ENCODE measurements around the gene TNIK.
"Not testable (repeated sequence)": the region's sequence is repeated elsewhere in the genome, so short reads cannot be mapped to it uniquely, and the experiment has no call there.

TNIK gene

GRCh38 chr3:171306631-171307030 is 153.6 kb downstream of the TNIK start:
- DNase-seq: no peak

- DNase-seq: not testable (repeated sequence)
These were observed 154.4 kb downstream of the TNIK start for GRCh38 chr3:171305823-171306222.

GRCh38 chr3:171304498-171304897 is 155.7 kb downstream of the TNIK start:
- not testable (repeated sequence) for DNase-seq

- not testable (repeated sequence) for DNase-seq
These were observed 156.2 kb downstream of the TNIK start for GRCh38 chr3:171304017-171304416.

- no peak for DNase-seq
These were observed 158.2 kb downstream of the TNIK start for GRCh38 chr3:171301998-171302397.

GRCh38 chr3:171301002-171301401 is 159.2 kb downstream of the TNIK start:
- no peak for DNase-seq

- no peak for DNase-seq
These were observed 162.3 kb downstream of the TNIK start for GRCh38 chr3:171297951-171298350.

GRCh38 chr3:171297207-171297606 is 163.0 kb downstream of the TNIK start:
- no peak for DNase-seq

- no peak for DNase-seq
These were observed 164.5 kb downstream of the TNIK start for GRCh38 chr3:171295484-171296373.

GRCh38 chr3:171293142-171293782 is 166.9 kb downstream of the TNIK start:
- DNase-seq: no peak

- DNase-seq: no peak
These were observed 169.5 kb downstream of the TNIK start for GRCh38 chr3:171290680-171291079.

- DNase-seq: no peak
These were observed 170.9 kb downstream of the TNIK start for GRCh38 chr3:171289291-171289690.

- not testable (repeated sequence) for DNase-seq
These were observed 172.4 kb downstream of the TNIK start for GRCh38 chr3:171287761-171288160.

- no peak for DNase-seq
These were observed 173.5 kb downstream of the TNIK start for GRCh38 chr3:171286580-171287249.

GRCh38 chr3:171285287-171285686 is 174.9 kb downstream of the TNIK start:
- no peak for DNase-seq

- DNase-seq: no peak
These were observed 175.7 kb downstream of the TNIK start for GRCh38 chr3:171284308-171285075.

- no peak for DNase-seq
These were observed 176.4 kb downstream of the TNIK start for GRCh38 chr3:171283848-171284222.

GRCh38 chr3:171283183-171283847 is 176.9 kb downstream of the TNIK start:
- DNase-seq: no peak

GRCh38 chr3:171282041-171282440 is 178.2 kb downstream of the TNIK start:
- no peak for DNase-seq

- no peak for DNase-seq
These were observed 178.8 kb downstream of the TNIK start for GRCh38 chr3:171281256-171281992.

- no peak for DNase-seq
These were observed 180.2 kb downstream of the TNIK start for GRCh38 chr3:171279972-171280371.

GRCh38 chr3:171278299-171278590 is 182.0 kb downstream of the TNIK start:
- no peak for DNase-seq

Measured in NCI-H1436 treated with DMSO at 0.1 percent for 48 hours (cell line).